Measurements from ENCODE around the gene DPT.

DNA sequence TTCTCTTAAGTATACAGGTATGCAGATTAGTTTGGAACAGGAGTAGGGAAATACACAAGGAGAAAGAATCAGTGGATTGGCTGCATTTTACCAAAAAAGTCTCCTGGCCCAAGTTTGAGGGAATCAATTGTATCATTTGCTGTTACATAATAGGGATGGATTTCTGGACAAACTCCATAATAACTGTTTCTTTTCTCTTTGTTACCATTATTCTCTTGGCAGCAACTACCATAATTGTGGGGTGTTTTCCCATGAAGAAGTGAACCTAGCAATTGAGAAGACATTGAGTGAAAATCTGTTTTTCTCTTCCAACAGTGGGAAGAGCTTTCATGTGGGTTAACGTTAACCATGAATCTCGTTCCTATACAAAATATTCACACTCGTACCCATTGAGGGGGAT, 46.4 kb upstream of the DPT start:
- TF ChIP-seq, protein P1, sequence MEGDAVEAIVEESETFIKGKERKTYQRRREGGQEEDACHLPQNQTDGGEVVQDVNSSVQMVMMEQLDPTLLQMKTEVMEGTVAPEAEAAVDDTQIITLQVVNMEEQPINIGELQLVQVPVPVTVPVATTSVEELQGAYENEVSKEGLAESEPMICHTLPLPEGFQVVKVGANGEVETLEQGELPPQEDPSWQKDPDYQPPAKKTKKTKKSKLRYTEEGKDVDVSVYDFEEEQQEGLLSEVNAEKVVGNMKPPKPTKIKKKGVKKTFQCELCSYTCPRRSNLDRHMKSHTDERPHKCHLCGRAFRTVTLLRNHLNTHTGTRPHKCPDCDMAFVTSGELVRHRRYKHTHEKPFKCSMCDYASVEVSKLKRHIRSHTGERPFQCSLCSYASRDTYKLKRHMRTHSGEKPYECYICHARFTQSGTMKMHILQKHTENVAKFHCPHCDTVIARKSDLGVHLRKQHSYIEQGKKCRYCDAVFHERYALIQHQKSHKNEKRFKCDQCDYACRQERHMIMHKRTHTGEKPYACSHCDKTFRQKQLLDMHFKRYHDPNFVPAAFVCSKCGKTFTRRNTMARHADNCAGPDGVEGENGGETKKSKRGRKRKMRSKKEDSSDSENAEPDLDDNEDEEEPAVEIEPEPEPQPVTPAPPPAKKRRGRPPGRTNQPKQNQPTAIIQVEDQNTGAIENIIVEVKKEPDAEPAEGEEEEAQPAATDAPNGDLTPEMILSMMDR (conservative IDR thresholded peaks at IDR 0.05), result no peak
- no peak for TF ChIP-seq EZH2 (IDR thresholded peaks at IDR 0.05; ENCODE audit: low read depth)
